ENCODE measurements around the gene CEP70.
"Not testable (repeated sequence)": the region's sequence is repeated elsewhere in the genome, so short reads cannot be mapped to it uniquely, and the experiment has no call there.

The CEP70 gene

GRCh38 chr3:138521445-138521844 lies 72.6 kb downstream of the CEP70 start:
- not testable (repeated sequence) for DNase-seq (ENCODE audit: extremely low read depth in 1 of 2, low read depth in 1 of 2)

GRCh38 chr3:138513090-138513843 lies 80.8 kb downstream of the CEP70 start:
- no peak for DNase-seq (ENCODE audit: extremely low read depth in 1 of 2, low read depth in 1 of 2)

GRCh38 chr3:138511945-138512344 lies 82.1 kb downstream of the CEP70 start:
- no peak for DNase-seq (ENCODE audit: extremely low read depth in 1 of 2, low read depth in 1 of 2)

GRCh38 chr3:138509586-138509985 lies 84.5 kb downstream of the CEP70 start:
- DNase-seq (ENCODE audit: extremely low read depth in 1 of 2, low read depth in 1 of 2): no peak

- no peak for DNase-seq (ENCODE audit: extremely low read depth in 1 of 2, low read depth in 1 of 2)
Observed at GRCh38 chr3:138507524-138507923, 86.5 kb downstream of the CEP70 start.

GRCh38 chr3:138498991-138499390 lies 95.1 kb downstream of the CEP70 start:
- no peak for DNase-seq (ENCODE audit: extremely low read depth in 1 of 2, low read depth in 1 of 2)

GRCh38 chr3:138497851-138498250 lies 96.2 kb downstream of the CEP70 start:
- DNase-seq (ENCODE audit: extremely low read depth in 1 of 2, low read depth in 1 of 2): no peak

- no peak for DNase-seq (ENCODE audit: extremely low read depth in 1 of 2, low read depth in 1 of 2)
Observed at GRCh38 chr3:138497021-138497420, 97.0 kb downstream of the CEP70 start.

- no peak for DNase-seq (ENCODE audit: extremely low read depth in 1 of 2, low read depth in 1 of 2)
Observed at GRCh38 chr3:138496436-138496835, 97.6 kb downstream of the CEP70 start.

- not testable (repeated sequence) for DNase-seq (ENCODE audit: extremely low read depth in 1 of 2, low read depth in 1 of 2)
Observed at GRCh38 chr3:138495638-138496037, 98.4 kb downstream of the CEP70 start.

- no peak for DNase-seq (ENCODE audit: extremely low read depth in 1 of 2, low read depth in 1 of 2)
Observed at GRCh38 chr3:138494607-138494929, 99.5 kb downstream of the CEP70 start.

- no peak for DNase-seq (ENCODE audit: extremely low read depth in 1 of 2, low read depth in 1 of 2)
Observed at GRCh38 chr3:138493804-138494606, 100.1 kb downstream of the CEP70 start.

GRCh38 chr3:138492980-138493675 lies 100.9 kb downstream of the CEP70 start:
- DNase-seq (ENCODE audit: extremely low read depth in 1 of 2, low read depth in 1 of 2): no peak

- DNase-seq (ENCODE audit: extremely low read depth in 1 of 2, low read depth in 1 of 2): no peak
Observed at GRCh38 chr3:138491971-138492370, 102.1 kb downstream of the CEP70 start.

GRCh38 chr3:138486580-138486979 lies 107.5 kb downstream of the CEP70 start:
- not testable (repeated sequence) for DNase-seq (ENCODE audit: extremely low read depth in 1 of 2, low read depth in 1 of 2)

GRCh38 chr3:138484672-138485071 lies 109.4 kb downstream of the CEP70 start:
- not testable (repeated sequence) for DNase-seq (ENCODE audit: extremely low read depth in 1 of 2, low read depth in 1 of 2)

- DNase-seq (ENCODE audit: extremely low read depth in 1 of 2, low read depth in 1 of 2): peak in 1 of 2 donors; percentile 13
Observed at GRCh38 chr3:138479438-138479863, 114.6 kb downstream of the CEP70 start.

GRCh38 chr3:138477801-138478200 lies 116.3 kb downstream of the CEP70 start:
- DNase-seq (ENCODE audit: extremely low read depth in 1 of 2, low read depth in 1 of 2): no peak

- no peak for DNase-seq (ENCODE audit: extremely low read depth in 1 of 2, low read depth in 1 of 2)
Observed at GRCh38 chr3:138477120-138477519, 116.9 kb downstream of the CEP70 start.

- DNase-seq (ENCODE audit: extremely low read depth in 1 of 2, low read depth in 1 of 2): no peak
Observed at GRCh38 chr3:138476526-138476925, 117.5 kb downstream of the CEP70 start.

- no peak for DNase-seq (ENCODE audit: extremely low read depth in 1 of 2, low read depth in 1 of 2)
Observed at GRCh38 chr3:138474163-138474562, 119.9 kb downstream of the CEP70 start.

- DNase-seq (ENCODE audit: extremely low read depth in 1 of 2, low read depth in 1 of 2): no peak
Observed at GRCh38 chr3:138473391-138473790, 120.7 kb downstream of the CEP70 start.
